Measurements from ENCODE around the gene ERC2. TPM values are rescaled to one million over a fixed set of nuclear protein-coding genes. Genes with fewer than 3 reads are reported as not detected.

Gene ERC2
- total RNA-seq, 1 donor = 0.43 TPM

- no peak for TF ChIP-seq CTCF (IDR thresholded peaks at IDR 0.05; ENCODE audit: insufficient read depth, low read depth, low read length)
- no peak for DNase-seq (ENCODE audit: low read depth)
- no peak overlapping the region for H3K4me3 ChIP-seq (ENCODE audit: low read depth, low read length)
Observed at GRCh38 chr3:56005196-56005805, 463.0 kb downstream of the ERC2 start.

- DNase-seq (ENCODE audit: low read depth) = no peak
- H3K4me3 ChIP-seq (ENCODE audit: low read depth, low read length) = no peak overlapping the region
- no peak for TF ChIP-seq CTCF (IDR thresholded peaks at IDR 0.05; ENCODE audit: insufficient read depth, low read depth, low read length)
Observed at GRCh38 chr3:56003129-56003528, 465.1 kb downstream of the ERC2 start.

GRCh38 chr3:56001991-56002390 lies 466.3 kb downstream of the ERC2 start:
- no peak for TF ChIP-seq CTCF (IDR thresholded peaks at IDR 0.05; ENCODE audit: insufficient read depth, low read depth, low read length)
- H3K4me3 ChIP-seq (ENCODE audit: low read depth, low read length) = no peak overlapping the region

GRCh38 chr3:56001537-56001936 lies 466.7 kb downstream of the ERC2 start:
- H3K4me3 ChIP-seq (ENCODE audit: low read depth, low read length) = no peak overlapping the region
- DNase-seq (ENCODE audit: low read depth) = no peak
- TF ChIP-seq CTCF (IDR thresholded peaks at IDR 0.05; ENCODE audit: insufficient read depth, low read depth, low read length) = no peak

More at GRCh38 chr3:56001991-56002390, 466.3 kb downstream of the ERC2 start:
- DNase-seq (ENCODE audit: low read depth) = no peak

- DNase-seq (ENCODE audit: low read depth) = no peak
- no peak overlapping the region for H3K4me3 ChIP-seq (ENCODE audit: low read depth, low read length)
Observed at GRCh38 chr3:55989366-55989765, 478.9 kb downstream of the ERC2 start.

GRCh38 chr3:55988905-55989304 lies 479.4 kb downstream of the ERC2 start:
- TF ChIP-seq CTCF (IDR thresholded peaks at IDR 0.05; ENCODE audit: insufficient read depth, low read depth, low read length) = no peak
- no peak for DNase-seq (ENCODE audit: low read depth)
- H3K4me3 ChIP-seq (ENCODE audit: low read depth, low read length) = no peak overlapping the region

More at GRCh38 chr3:55989366-55989765, 478.9 kb downstream of the ERC2 start:
- TF ChIP-seq CTCF (IDR thresholded peaks at IDR 0.05; ENCODE audit: insufficient read depth, low read depth, low read length) = no peak

GRCh38 chr3:55984626-55985025 lies 483.6 kb downstream of the ERC2 start:
- TF ChIP-seq CTCF (IDR thresholded peaks at IDR 0.05; ENCODE audit: insufficient read depth, low read depth, low read length) = no peak
- no peak overlapping the region for H3K4me3 ChIP-seq (ENCODE audit: low read depth, low read length)
- DNase-seq (ENCODE audit: low read depth) = no peak

Data from fibroblast of villous mesenchyme (primary cell).